Osteoblast (primary cell): ENCODE data around the gene MYL12B. TPM values are rescaled to one million over a fixed set of nuclear protein-coding genes. Genes with fewer than 3 reads are reported as not detected.

Source experiments
- DNase-seq: peaks from one replicate; pipeline ENCODE4 v3.0.0; 2011; ENCODE audit warnings: low spot score, mixed read lengths; ENCODE audit not compliant: insufficient read length; ENCODE audit errors: missing footprints
- H2AFZ ChIP-seq: 2 replicates; pipeline ENCODE4 v1.6.0; 2011; ENCODE audit warnings: mild to moderate bottlenecking, low read length
- H3K27ac ChIP-seq: 2 replicates; pipeline ENCODE4 v1.5.1; 2011; ENCODE audit warnings: mild to moderate bottlenecking, low read depth, low read length, moderate library complexity
- H3K27me3 ChIP-seq: 2 replicates; pipeline ENCODE4 v1.6.0; 2012; ENCODE audit warnings: mild to moderate bottlenecking, control low read depth, inconsistent platforms, low read length, moderate library complexity; ENCODE audit not compliant: insufficient read depth
- H3K36me3 ChIP-seq: 2 replicates; pipeline ENCODE4 v1.5.1; 2011; ENCODE audit warnings: mild to moderate bottlenecking, low read length, control low read depth, moderate library complexity; ENCODE audit not compliant: insufficient read depth
- H3K4me1 ChIP-seq: 2 replicates; pipeline ENCODE4 v1.5.1; 2011; ENCODE audit warnings: mild to moderate bottlenecking, low read length, control low read depth, moderate library complexity; ENCODE audit not compliant: insufficient read depth
- H3K4me2 ChIP-seq: 2 replicates; pipeline ENCODE4 v1.6.0; 2011; ENCODE audit warnings: mild to moderate bottlenecking, low read length; ENCODE audit not compliant: insufficient read depth
- H3K4me3 ChIP-seq: fragments of 200-600 bp; sonication (generic); 3 replicates; pipeline ENCODE4 v1.5.1; 2012; ENCODE audit warnings: mild to moderate bottlenecking, low read length, inconsistent platforms; ENCODE audit not compliant: insufficient read depth
- H3K79me2 ChIP-seq: 2 replicates; pipeline ENCODE4 v1.6.0; 2012; ENCODE audit warnings: mild to moderate bottlenecking, low read length, control low read depth, inconsistent platforms; ENCODE audit not compliant: insufficient read depth
- H3K9me3 ChIP-seq: 2 replicates; pipeline ENCODE4 v1.5.1; 2011; ENCODE audit warnings: low read depth, low read length, control low read depth
- H4K20me1 ChIP-seq: 2 replicates; pipeline ENCODE4 v1.6.0; 2012; ENCODE audit warnings: mild to moderate bottlenecking, low read length, control low read depth; ENCODE audit not compliant: insufficient read depth
- total RNA-seq: library from RNA; depleted of rRNA; stranded (reverse); fragments of >200 nt; gene quantifications from 2 replicates; pipeline ENCODE4 v1.2.3, GENCODE V29; 2012
- TF ChIP-seq, protein P1 (sequence below): IDR thresholded peaks from 2 replicates; pipeline ENCODE4 v1.5.1; 2011; ENCODE audit warnings: mild to moderate bottlenecking, low read depth, low read length, moderate library complexity; ENCODE audit errors: extremely low read depth

The MYL12B gene
- total RNA-seq, 1 donor = 278 TPM

DNA sequence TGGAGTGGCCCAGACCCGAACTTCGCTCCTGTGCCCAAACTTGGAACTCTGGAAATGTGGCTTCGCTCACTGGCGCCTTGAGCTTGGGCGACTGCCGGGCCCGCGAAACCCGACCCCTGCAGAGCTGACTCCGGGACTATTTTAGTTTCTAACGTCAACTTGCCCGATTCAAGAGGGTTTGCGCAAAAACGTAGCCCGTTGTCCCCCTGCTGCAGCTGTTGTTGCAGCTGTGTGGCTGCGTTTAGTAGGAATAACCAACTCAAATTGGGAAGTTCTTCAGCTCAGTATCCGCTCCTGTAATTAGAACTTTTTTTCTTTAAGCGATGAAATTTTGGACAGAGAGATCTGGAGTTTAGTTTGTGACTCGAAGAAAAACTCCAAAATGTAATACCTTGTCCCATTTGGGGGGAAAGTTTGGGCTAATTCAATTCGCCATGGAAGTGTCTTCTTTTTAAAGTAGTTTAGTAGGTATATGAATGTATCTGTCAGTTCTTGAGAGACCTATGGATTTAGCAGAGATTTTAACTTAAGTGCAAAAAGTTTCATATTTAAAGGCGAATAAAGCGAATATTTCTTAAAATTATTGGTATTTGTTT is 13.8 kb upstream of the MYL12B start:
- Histone ChIP-seq H2AFZ (no peak overlapping the region), H3K9me3 (no peaks in the 10 kb centered on the region)

GRCh38 chr18:3248658-3249359 is 13.1 kb upstream of the MYL12B start:
- no peak for DNase-seq
- H3K79me2 ChIP-seq = peaks cover 59% of the 10 kb centered on the region
- H3K4me2 ChIP-seq = peak overlapping the region; percentile 97
- TF ChIP-seq, protein P1, sequence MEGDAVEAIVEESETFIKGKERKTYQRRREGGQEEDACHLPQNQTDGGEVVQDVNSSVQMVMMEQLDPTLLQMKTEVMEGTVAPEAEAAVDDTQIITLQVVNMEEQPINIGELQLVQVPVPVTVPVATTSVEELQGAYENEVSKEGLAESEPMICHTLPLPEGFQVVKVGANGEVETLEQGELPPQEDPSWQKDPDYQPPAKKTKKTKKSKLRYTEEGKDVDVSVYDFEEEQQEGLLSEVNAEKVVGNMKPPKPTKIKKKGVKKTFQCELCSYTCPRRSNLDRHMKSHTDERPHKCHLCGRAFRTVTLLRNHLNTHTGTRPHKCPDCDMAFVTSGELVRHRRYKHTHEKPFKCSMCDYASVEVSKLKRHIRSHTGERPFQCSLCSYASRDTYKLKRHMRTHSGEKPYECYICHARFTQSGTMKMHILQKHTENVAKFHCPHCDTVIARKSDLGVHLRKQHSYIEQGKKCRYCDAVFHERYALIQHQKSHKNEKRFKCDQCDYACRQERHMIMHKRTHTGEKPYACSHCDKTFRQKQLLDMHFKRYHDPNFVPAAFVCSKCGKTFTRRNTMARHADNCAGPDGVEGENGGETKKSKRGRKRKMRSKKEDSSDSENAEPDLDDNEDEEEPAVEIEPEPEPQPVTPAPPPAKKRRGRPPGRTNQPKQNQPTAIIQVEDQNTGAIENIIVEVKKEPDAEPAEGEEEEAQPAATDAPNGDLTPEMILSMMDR = no peak
- H3K4me1 ChIP-seq = peaks cover 47% of the 10 kb centered on the region
- H3K36me3 ChIP-seq = peaks cover 26% of the 10 kb centered on the region
- no peaks in the 10 kb centered on the region for H3K9me3 ChIP-seq
- H3K27me3 ChIP-seq = no peaks in the 10 kb centered on the region
- H4K20me1 ChIP-seq = peaks cover 15% of the 10 kb centered on the region
- H3K4me3 ChIP-seq = peak overlapping the region; percentile 92
- H3K27ac ChIP-seq = peak overlapping the region; percentile 98
- no peak overlapping the region for H2AFZ ChIP-seq

More for the DNA sequence above, 13.8 kb upstream of the MYL12B start:
- TF ChIP-seq, protein P1 = no peak
- Histone ChIP-seq H3K79me2 (peaks cover 52% of the 10 kb centered on the region), H3K27me3 (no peaks in the 10 kb centered on the region), H3K4me2 (peak overlapping the region; percentile 97), H3K4me3 (peak overlapping the region; percentile 92), H3K36me3 (peaks cover 19% of the 10 kb centered on the region), H4K20me1 (peaks cover 14% of the 10 kb centered on the region), H3K4me1 (peaks cover 43% of the 10 kb centered on the region), H3K27ac (peak overlapping the region; percentile 98)
- DNase-seq = no peak

DNA sequence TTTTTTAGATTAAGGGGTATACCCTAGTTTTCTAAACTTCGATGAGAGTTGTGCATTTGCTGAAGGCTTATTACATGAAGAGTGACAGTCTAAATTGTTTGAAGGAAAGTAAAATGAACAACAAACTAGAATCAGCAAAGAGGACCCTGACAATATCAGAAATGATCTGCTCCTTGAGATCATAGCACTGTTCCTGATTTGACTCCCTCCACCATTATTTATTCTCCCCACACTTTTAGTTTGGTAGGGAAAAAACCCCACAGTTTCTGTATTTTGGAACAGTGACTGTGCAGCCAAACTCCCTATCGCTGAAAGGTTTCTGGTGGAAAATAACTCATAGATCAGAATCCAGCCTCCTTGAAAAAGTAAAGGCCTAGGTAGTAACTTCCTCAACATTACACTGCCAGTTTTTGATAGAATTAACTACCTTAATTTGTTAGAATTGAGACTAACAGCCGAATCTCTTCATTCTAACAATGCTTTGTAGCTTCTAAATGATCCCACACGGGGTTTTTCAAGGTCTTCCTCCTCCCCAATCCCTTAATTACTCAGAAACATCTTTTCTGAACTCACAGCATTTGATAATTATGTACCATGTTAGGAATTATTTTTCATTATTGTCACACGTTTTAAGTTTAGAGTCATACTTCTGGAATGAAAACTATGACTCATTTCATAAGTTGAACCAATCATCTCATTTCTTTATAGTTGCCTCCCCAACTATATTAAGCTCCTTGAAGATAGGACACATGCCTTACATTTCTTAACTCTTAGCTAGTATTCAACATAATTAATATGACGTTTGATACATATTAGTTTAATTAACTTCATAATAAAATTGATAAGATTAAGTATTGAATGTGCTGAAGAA is 11.5 kb upstream of the MYL12B start:
- Histone ChIP-seq H3K79me2 (peaks cover 74% of the 10 kb centered on the region), H3K36me3 (peaks cover 42% of the 10 kb centered on the region), H3K27me3 (no peaks in the 10 kb centered on the region), H3K4me3 (peak overlapping the region; percentile 51), H4K20me1 (peaks cover 22% of the 10 kb centered on the region), H3K9me3 (no peaks in the 10 kb centered on the region), H2AFZ (no peak overlapping the region), H3K4me1 (peaks cover 46% of the 10 kb centered on the region), H3K27ac (peak overlapping the region; percentile 86), H3K4me2 (peak overlapping the region; percentile 97)
- no peak for DNase-seq
- TF ChIP-seq, protein P1 = no peak
